ENCODE measurements around the gene MAPK8IP3.
"Not testable (repeated sequence)": the region's sequence is repeated elsewhere in the genome, so short reads cannot be mapped to it uniquely, and the experiment has no call there.

MAPK8IP3 gene

GRCh38 chr16:1677339-1677738, 28.7 kb upstream of the MAPK8IP3 start:
- no peak for DNase-seq (ENCODE audit: low read depth)

DNA sequence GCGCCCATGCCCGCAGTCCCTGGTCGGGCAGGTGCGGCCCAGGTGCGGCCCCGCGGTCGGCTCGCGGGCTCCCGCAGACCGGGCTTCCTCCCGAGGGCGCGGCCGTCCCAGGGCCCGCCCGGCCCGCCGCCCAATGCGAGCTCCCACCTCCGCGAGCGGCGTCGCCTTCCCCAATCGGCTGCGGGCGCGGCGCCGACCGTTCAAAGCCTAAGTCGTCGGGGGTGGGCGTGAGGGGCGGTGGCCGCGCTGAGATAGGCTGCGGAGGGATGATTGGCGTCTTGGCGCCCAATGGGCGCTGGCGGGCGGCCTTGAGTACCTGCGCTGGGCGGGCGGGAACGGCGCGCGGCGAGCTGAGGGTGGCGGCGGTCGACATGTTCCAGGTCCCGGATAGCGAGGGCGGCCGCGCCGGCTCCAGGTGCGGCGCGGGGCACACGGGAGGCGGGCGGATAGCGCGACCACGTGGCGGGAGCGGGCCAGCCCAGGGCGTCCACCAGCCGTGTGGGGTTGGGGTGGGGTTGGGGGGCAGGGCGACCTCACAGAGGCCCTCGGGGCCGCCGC, 28.0 kb upstream of the MAPK8IP3 start, which contains the start of gene JPT2:
Gene JPT2, plus strand, starts transcription at position 338 of the 558 bp plus-strand sequence. Its CDS starts 34 bp downstream, at position 372.
- DNase-seq (ENCODE audit: low read depth), result peak; percentile 72

DNA sequence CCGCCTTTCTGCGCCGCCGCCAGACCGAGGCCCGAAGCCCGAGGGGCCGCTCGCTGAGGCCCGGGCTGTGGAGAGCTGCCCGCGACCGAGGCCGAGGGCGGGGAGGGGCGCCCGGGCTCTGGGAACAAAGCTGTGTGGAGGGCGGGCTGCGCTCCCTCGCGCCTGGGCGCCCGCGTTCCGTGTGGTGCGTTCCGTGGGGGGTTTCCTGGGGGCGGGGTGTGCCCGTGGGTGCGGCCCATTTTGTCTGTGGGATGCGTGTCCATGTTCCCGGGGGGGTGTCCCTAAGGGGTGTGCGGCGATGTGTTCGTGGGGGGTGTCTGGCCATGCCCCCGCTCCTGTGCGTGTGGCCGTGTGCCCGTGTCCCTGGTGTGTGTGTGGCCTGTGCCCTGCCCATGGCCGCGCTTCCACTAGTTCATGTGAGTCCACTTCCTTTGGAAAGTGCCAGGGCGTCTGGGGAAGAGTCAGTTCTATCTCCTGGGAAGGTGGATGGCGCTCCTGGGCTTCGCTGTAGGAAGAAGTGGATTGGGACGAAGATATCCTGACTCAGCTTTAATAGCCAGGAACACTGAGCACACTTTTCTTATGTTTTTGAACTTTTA, 27.4 kb upstream of the MAPK8IP3 start:
- no peak for DNase-seq (ENCODE audit: low read depth)

GRCh38 chr16:1680361-1680760, 25.6 kb upstream of the MAPK8IP3 start:
- DNase-seq (ENCODE audit: low read depth), result no peak

GRCh38 chr16:1681032-1681431, 25.0 kb upstream of the MAPK8IP3 start:
- no peak for DNase-seq (ENCODE audit: low read depth)

- DNase-seq (ENCODE audit: low read depth), result no peak
Measured at GRCh38 chr16:1687427-1688316, 18.3 kb upstream of the MAPK8IP3 start.

- peak; percentile 78 for DNase-seq (ENCODE audit: low read depth)
Measured at GRCh38 chr16:1688807-1689560, 17.0 kb upstream of the MAPK8IP3 start.

DNA sequence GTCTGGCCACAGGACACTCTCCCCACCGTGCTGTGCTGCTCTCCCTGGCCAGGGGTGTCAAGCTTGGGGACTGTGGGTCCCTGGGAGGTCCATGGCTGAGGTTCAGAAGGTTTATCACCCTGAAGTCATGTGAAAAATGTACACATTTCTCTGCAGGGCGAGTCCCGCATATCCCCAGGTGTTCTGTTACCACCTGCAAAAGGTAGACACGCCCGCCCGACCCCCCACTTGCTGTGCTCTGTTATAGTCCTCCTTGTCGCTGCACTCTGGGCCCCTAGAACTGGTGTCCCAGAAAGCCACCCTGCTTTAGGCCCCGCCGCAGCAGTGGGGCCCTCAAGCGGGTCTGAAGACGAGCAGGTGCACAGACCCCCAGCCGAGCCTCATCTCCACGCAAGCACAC, 16.1 kb upstream of the MAPK8IP3 start:
- no peak for DNase-seq (ENCODE audit: low read depth)

- no peak for DNase-seq (ENCODE audit: low read depth)
Measured at GRCh38 chr16:1690810-1691209, 15.2 kb upstream of the MAPK8IP3 start.

GRCh38 chr16:1691276-1691675, 14.7 kb upstream of the MAPK8IP3 start:
- no peak for DNase-seq (ENCODE audit: low read depth)

- DNase-seq (ENCODE audit: low read depth), result peak; percentile 76
Measured at GRCh38 chr16:1691956-1692355, 14.0 kb upstream of the MAPK8IP3 start.

DNA sequence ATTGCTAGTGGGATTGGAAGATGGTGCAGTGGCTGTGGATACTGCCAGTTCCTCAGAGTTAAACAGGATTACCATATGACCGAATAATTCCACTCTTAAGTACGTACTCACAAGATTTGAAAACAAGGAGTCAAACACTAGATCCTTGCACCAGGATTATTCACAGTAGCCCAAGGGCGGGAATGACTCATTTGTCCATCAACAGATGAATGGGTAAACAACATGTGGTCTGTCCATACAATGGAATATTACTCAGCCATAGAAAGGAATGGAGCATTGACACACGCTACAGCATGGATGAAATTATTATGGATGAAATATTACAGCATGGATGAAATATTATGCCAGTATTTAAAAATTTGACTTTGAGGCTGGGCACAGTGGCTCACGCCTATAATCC, 9.1 kb upstream of the MAPK8IP3 start:
- DNase-seq (ENCODE audit: low read depth), result no peak

DNA sequence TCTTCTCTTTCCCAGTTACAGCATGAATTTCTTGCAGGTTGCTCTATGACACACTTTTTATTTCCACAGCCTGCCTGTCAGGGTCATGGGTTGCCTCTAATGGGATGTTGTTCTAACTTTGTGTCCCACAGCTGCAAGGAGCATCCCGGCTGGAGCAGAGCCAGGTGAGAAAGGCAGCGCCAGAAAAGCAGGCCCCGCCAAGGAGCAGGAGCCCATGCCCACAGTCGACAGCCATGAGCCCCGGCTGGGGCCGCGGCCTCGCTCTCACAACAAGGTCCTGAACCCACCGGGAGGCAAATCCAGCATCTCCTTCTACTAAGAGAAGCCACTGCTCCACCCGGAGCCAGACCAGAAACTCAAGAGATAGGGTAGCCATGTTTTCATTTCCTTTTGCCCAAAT, 7.3 kb upstream of the MAPK8IP3 start:
- DNase-seq (ENCODE audit: low read depth), result no peak

DNA sequence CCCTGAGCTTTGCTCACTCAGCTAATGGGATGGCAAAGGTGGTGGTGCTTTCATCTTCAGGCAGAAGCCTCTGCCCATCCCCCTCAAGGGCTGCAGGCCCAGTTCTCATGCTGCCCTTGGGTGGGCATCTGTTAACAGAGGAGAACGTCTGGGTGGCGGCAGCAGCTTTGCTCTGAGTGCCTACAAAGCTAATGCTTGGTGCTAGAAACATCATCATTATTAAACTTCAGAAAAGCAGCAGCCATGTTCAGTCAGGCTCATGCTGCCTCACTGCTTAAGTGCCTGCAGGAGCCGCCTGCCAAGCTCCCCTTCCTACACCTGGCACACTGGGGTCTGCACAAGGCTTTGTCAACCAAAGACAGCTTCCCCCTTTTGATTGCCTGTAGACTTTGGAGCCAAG, 5.7 kb upstream of the MAPK8IP3 start:
- no peak for DNase-seq (ENCODE audit: low read depth)

- DNase-seq (ENCODE audit: low read depth), result no peak
Measured at GRCh38 chr16:1701216-1701878, 4.6 kb upstream of the MAPK8IP3 start.

GRCh38 chr16:1705324-1705687, 689 bp upstream of the MAPK8IP3 start:
- DNase-seq (ENCODE audit: low read depth), result not testable (repeated sequence)

DNA sequence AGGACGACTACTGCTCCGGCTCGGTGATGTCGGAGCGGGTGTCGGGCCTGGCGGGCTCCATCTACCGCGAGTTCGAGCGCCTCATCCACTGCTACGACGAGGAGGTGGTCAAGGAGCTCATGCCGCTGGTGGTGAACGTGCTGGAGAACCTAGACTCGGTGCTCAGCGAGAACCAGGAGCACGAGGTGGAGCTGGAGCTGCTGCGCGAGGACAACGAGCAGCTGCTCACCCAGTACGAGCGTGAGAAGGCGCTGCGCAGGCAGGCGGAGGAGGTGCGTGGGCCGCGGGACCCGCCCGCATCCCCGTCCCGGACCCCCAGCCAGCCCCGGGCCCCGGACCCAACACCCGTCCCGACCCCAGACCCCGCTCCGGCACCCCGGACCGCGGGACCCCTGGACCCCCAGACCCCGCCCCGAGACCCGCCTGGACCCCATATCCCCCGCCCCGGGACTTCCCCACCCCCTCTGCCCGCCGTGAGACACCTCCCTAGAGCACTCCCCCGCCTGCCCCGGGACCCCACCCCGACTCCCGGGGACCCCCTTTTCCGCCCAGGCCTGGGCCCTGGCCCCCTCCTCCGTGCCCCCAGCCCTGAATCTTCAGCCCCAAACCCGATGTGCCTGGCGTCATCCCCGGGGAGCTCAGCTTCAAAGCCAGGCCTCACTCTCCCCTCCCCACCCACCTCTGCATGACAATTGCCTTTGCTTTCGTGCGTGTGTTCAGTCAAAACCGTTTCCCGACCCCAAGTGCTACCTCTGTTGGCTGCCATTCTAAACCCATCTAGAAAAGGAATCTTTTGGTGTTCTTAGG, 594 bp downstream of the MAPK8IP3 start:
- DNase-seq (ENCODE audit: low read depth), result no peak

- DNase-seq (ENCODE audit: low read depth), result no peak
Measured at GRCh38 chr16:1707193-1707790, 1.3 kb downstream of the MAPK8IP3 start.

DNA sequence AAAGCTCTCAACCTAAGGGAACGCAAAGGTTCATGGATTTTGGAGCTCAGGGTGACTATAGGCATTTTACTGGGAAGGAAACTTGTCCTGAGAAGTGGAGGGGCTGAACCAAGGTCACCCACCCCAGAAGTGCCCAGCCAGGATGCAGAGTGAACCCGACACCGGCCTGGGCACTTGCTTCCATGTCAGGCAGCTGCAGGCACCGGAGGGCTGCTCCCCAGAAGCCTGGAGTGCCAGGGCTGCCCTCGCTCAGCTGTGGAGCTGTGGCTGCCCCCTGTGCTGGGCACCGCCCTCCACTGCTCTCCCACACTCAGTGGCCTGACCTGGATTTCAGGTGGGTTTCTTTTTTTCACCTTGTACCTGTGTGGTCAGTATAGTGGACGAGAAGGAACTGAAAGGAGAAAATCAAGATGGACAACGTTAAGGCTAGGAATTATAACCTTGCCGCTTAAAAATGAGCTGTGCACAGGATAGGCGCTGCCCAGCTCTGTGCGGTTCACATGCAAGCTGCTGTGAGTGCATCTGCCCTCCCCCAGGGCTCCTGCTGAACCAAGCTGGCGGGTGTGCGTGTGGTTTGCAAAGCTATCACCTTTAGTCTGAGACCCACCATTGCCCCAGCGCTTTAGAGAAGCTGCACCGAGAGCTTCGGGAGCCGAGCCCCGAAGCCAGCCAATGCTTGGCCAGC, 2.2 kb downstream of the MAPK8IP3 start:
- no peak for DNase-seq (ENCODE audit: low read depth)

- peak; percentile 62 for DNase-seq (ENCODE audit: low read depth)
Measured at GRCh38 chr16:1708768-1709180, 2.8 kb downstream of the MAPK8IP3 start.
